CD14-positive monocyte (primary cell): Measurements from ENCODE around the gene OSBPL10. TPM values are rescaled to one million over a fixed set of nuclear protein-coding genes. Genes with fewer than 3 reads are reported as not detected.
A peak's percentile ranks its signal among the peaks of the same experiment; 100 is the strongest.

Source experiments
- DNase-seq, 3 donors: peaks; one replicate each; pipeline ENCODE4 v3.0.0-alpha.2; 2011 to 2022
- H2AFZ ChIP-seq: 2 replicates; pipeline ENCODE4 v1.6.0; 2012; ENCODE audit warnings: mild to moderate bottlenecking, low read depth, low read length, inconsistent platforms; ENCODE audit not compliant: insufficient read depth, poor library complexity, severe bottlenecking
- H3K27ac ChIP-seq, 2 donors: 1 replicate in 1 of 2; 2 replicates in 1 of 2; pipeline ENCODE4 v1.5.1; 2012 to 2013; ENCODE audit warnings: low read length in 2 of 2, control low read depth in 1 of 2, inconsistent platforms in 1 of 2, low read depth in 1 of 2, mild to moderate bottlenecking in 1 of 2
- H3K27me3 ChIP-seq, 2 donors: one replicate each; pipeline versions ENCODE4 v1.6.0 to v1.6.1; 2011 to 2013; ENCODE audit warnings: low read length in 2 of 2; ENCODE audit not compliant: control insufficient read depth in 2 of 2, insufficient read depth in 2 of 2
- H3K36me3 ChIP-seq, 2 donors: replicated peaks in 1 of 2; 1 replicate in 1 of 2; 2 replicates in 1 of 2; pipeline versions ENCODE4 v1.5.1 to v1.6.1; 2012 to 2013; ENCODE audit warnings: low read length in 2 of 2, control low read depth in 1 of 2, inconsistent platforms in 1 of 2, mild to moderate bottlenecking in 1 of 2; ENCODE audit not compliant: insufficient read depth in 2 of 2, control insufficient read depth in 1 of 2
- H3K4me1 ChIP-seq, 2 donors: 1 replicate in 1 of 2; 2 replicates in 1 of 2; pipeline versions ENCODE4 v1.5.1 to v1.6.1; 2012 to 2013; ENCODE audit warnings: low read length in 2 of 2, control low read depth in 1 of 2, inconsistent platforms in 1 of 2, mild to moderate bottlenecking in 1 of 2, moderate library complexity in 1 of 2; ENCODE audit not compliant: insufficient read depth in 2 of 2, control insufficient read depth in 1 of 2
- H3K4me2 ChIP-seq: replicated peaks from 2 replicates; pipeline ENCODE3; 2012; ENCODE audit warnings: low read length, moderate library complexity, mild to moderate bottlenecking; ENCODE audit not compliant: poor library complexity, severe bottlenecking; ENCODE audit errors: extremely low read depth
- H3K4me3 ChIP-seq, 3 experiments: fragments of 200-600 bp in 1 of 3; sonication (generic) in 1 of 3; replicated peaks in 1 of 3; 1 replicate in 2 of 3; 2 replicates in 1 of 3; pipeline ENCODE4 v1.5.1; 2011 to 2013; ENCODE audit warnings: low read length in 3 of 3, mild to moderate bottlenecking in 3 of 3, control low read depth in 2 of 3, low read depth in 2 of 3, inconsistent platforms in 1 of 3, moderate library complexity in 1 of 3
- H3K79me2 ChIP-seq: 2 replicates; pipeline ENCODE4 v1.6.0; 2012; ENCODE audit warnings: mild to moderate bottlenecking, control low read depth, inconsistent platforms, low read length, moderate library complexity; ENCODE audit not compliant: insufficient read depth
- H3K9ac ChIP-seq: 2 replicates; pipeline ENCODE4 v1.6.0; 2017; ENCODE audit warnings: low read length, mild to moderate bottlenecking; ENCODE audit not compliant: insufficient read depth, poor library complexity, severe bottlenecking
- H3K9me3 ChIP-seq, 2 donors: replicated peaks in 1 of 2; 1 replicate in 1 of 2; 2 replicates in 1 of 2; pipeline versions ENCODE4 v1.5.1 to v1.6.1; 2012 to 2013; ENCODE audit warnings: low read length in 2 of 2, control low read depth in 1 of 2; ENCODE audit not compliant: control insufficient read depth in 1 of 2, insufficient read depth in 1 of 2
- H4K20me1 ChIP-seq: 2 replicates; pipeline ENCODE4 v1.6.0; 2012; ENCODE audit warnings: mild to moderate bottlenecking, low read length, control low read depth, moderate library complexity; ENCODE audit not compliant: insufficient read depth
- H3K27ac Mint-ChIP-seq, 7 donors: one replicate each; pipeline ENCODE4 v1.8.0; 2020; ENCODE audit warnings: mild to moderate bottlenecking in 7 of 7, mixed read lengths in 7 of 7, moderate library complexity in 6 of 7, inconsistent platforms in 2 of 7
- H3K27me3 Mint-ChIP-seq, 3 donors: one replicate each; pipeline ENCODE4 v1.8.0; 2021 to 2022; ENCODE audit warnings: low read depth in 3 of 3, mild to moderate bottlenecking in 3 of 3, mixed read lengths in 3 of 3, moderate library complexity in 3 of 3, inconsistent platforms in 1 of 3
- H3K36me3 Mint-ChIP-seq, 2 donors: one replicate each; pipeline ENCODE4 v1.8.0; 2020; ENCODE audit warnings: mixed read lengths in 2 of 2, inconsistent platforms in 1 of 2, mild to moderate bottlenecking in 1 of 2
- H3K4me1 Mint-ChIP-seq: one replicate; pipeline ENCODE4 v1.8.0; 2020; ENCODE audit warnings: mild to moderate bottlenecking, mixed read lengths
- H3K4me3 Mint-ChIP-seq, 2 donors: one replicate each; pipeline ENCODE4 v1.8.0; 2020; ENCODE audit warnings: mild to moderate bottlenecking in 2 of 2, mixed read lengths in 2 of 2, moderate library complexity in 1 of 2
- H3K9me3 Mint-ChIP-seq, 7 donors: one replicate each; pipeline ENCODE4 v1.8.0; 2020 to 2022; ENCODE audit warnings: mixed read lengths in 7 of 7, mild to moderate bottlenecking in 6 of 7, moderate library complexity in 6 of 7, inconsistent platforms in 2 of 7
- WGBS: methylation state at CpG from one replicate; pipeline ENCODE4 v1.1.5; 2013; ENCODE audit warnings: missing lambda C conversion rate; ENCODE audit not compliant: insufficient coverage; 5-methylcytosine and 5-hydroxymethylcytosine counted together
- intact Hi-C, 2 donors: fragments of 100-400 bp; cut with micrococcal nuclease; formaldehyde crosslinking; loops; one replicate each; pipeline versions ENCODE4 v1.15.0 to v1.15.1; 2023
- polyA plus RNA-seq, 3 donors: library from polyadenylated mRNA; depleted of rRNA in 1 of 3; unstranded in 2 of 3; stranded (reverse) in 1 of 3; fragments of 300-500 nt in 2 of 3; fragments of >200 nt in 1 of 3; fragmentation: Illumina TruSeq in 2 of 3; gene quantifications; 1 replicate in 2 of 3; 2 replicates in 1 of 3; pipeline ENCODE4 v1.2.3, GENCODE V29; 2012 to 2021
- TF ChIP-seq, protein P1 (sequence below): fragments of 200-600 bp; IDR thresholded peaks from one replicate; pipeline ENCODE4 v1.8.0; 2022; ENCODE audit warnings: antibody characterized with exemption, mild to moderate bottlenecking

The OSBPL10 gene
- polyA plus RNA-seq, 3 donors: 0.03 TPM; not detected in 2

DNA sequence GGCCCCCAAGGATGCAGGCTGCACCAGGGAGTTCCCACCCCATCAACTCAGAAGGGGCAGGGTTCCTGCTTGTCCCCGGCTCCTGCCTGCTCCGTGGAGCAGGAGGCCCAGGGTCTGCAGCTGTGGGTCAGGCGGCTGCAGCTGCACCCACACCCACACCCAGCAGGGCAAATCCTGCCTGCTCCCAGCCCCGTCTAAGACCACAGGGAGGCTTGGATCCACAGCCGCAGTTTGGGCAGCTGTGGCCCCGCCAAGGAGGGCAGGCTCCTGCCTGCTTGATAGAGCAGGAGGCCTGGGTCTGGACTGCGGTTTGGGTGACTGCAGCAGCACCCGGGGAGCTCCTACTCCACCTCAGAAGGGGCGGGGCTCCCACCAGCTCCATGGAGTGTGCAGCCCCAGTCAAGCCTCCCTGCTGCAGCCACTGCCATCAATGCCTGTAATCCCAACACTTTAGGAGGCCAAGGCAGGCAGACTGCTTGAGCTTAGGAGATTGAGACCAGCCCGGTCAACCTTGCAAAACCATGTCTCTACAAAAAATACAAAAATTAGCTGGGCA, 163.6 kb downstream of the OSBPL10 start:
- H3K27ac Mint-ChIP-seq: peak overlapping the region in 1 of 7 donors; percentile 68
- H3K27me3 Mint-ChIP-seq: peaks cover 0 to 2% (median 2%) of the 10 kb centered on the region in 3 donors
- H3K4me3 ChIP-seq: no peak overlapping the region
- no peak overlapping the region for H3K27ac ChIP-seq
- 96% methylated on average over 7 of the region's 10 CpGs for WGBS
- no peaks in the 10 kb centered on the region for H3K36me3 ChIP-seq
- H3K4me2 ChIP-seq: no peak overlapping the region
- no peak overlapping the region for H3K4me3 Mint-ChIP-seq
- H3K79me2 ChIP-seq: no peaks in the 10 kb centered on the region
- peaks cover 5% of the 10 kb centered on the region for H3K4me1 Mint-ChIP-seq
- no peak for DNase-seq
- TF ChIP-seq, protein P1, sequence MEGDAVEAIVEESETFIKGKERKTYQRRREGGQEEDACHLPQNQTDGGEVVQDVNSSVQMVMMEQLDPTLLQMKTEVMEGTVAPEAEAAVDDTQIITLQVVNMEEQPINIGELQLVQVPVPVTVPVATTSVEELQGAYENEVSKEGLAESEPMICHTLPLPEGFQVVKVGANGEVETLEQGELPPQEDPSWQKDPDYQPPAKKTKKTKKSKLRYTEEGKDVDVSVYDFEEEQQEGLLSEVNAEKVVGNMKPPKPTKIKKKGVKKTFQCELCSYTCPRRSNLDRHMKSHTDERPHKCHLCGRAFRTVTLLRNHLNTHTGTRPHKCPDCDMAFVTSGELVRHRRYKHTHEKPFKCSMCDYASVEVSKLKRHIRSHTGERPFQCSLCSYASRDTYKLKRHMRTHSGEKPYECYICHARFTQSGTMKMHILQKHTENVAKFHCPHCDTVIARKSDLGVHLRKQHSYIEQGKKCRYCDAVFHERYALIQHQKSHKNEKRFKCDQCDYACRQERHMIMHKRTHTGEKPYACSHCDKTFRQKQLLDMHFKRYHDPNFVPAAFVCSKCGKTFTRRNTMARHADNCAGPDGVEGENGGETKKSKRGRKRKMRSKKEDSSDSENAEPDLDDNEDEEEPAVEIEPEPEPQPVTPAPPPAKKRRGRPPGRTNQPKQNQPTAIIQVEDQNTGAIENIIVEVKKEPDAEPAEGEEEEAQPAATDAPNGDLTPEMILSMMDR: no peak
- H2AFZ ChIP-seq: no peak overlapping the region
- no peaks in the 10 kb centered on the region for H3K4me1 ChIP-seq
- peaks cover 0 to 16% (median 2%) of the 10 kb centered on the region in 7 donors for H3K9me3 Mint-ChIP-seq
- intact Hi-C loops: no loop called here
- peaks cover 0 to 2% of the 10 kb centered on the region in 2 donors for H3K9me3 ChIP-seq
- H3K36me3 Mint-ChIP-seq: peaks cover 0 to 2% of the 10 kb centered on the region in 2 donors
- no peak overlapping the region for H3K9ac ChIP-seq
- H4K20me1 ChIP-seq: no peaks in the 10 kb centered on the region
- no peaks in the 10 kb centered on the region for H3K27me3 ChIP-seq

DNA sequence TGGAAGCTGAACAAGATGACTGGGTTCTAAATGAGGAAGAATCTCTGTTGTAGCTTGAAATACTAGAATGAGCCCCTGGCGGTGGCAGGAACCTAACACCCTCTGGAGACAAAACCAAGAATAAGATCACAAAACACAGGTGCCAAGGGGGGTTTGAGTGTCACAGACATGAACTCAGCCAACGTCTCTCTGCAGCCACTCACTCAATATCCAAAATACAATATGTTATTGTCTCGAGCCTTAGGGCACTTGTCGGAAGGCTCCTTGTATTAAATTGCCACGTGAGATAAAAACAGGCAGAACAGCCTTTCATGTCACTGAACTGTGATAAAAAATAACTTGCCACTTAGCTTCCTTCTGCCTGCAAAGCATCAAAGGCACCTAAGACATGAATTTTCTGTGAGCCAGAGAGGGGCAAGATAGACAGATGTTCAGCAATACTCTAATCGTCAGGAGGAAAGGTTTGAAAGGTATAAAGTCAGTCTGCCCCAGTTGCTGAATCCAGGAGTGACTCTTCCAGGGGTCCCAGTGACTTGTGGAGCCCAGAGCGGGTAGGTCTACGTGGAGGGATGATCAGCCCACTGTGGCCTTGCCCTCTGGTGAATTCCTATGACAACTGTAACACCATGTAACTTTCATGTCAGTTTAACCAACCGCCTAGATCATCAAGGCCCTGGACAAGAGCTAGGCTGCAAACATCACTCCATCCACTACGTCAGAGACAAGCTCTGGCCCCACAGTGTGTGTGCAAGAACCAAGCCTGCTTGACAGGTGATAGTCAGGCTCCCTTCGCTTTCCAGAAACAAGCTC, 165.2 kb downstream of the OSBPL10 start:
- Mint-ChIP-seq H3K27me3 (peaks cover 0 to 2% (median 2%) of the 10 kb centered on the region in 3 donors), H3K27ac (no peak overlapping the region), H3K36me3 (peaks cover 0 to 2% of the 10 kb centered on the region in 2 donors), H3K4me1 (peaks cover 5% of the 10 kb centered on the region), H3K4me3 (no peak overlapping the region), H3K9me3 (peaks cover 0 to 19% (median 2%) of the 10 kb centered on the region in 7 donors)
- H4K20me1 ChIP-seq: no peaks in the 10 kb centered on the region
- no peak overlapping the region for H2AFZ ChIP-seq
- no peak overlapping the region for H3K27ac ChIP-seq
- intact Hi-C loops: no loop called here
- H3K79me2 ChIP-seq: no peaks in the 10 kb centered on the region
- H3K9ac ChIP-seq: no peak overlapping the region
- no peak overlapping the region for H3K4me2 ChIP-seq
- no peaks in the 10 kb centered on the region for H3K36me3 ChIP-seq
- no peak overlapping the region for H3K4me3 ChIP-seq
- no peaks in the 10 kb centered on the region for H3K4me1 ChIP-seq
- peaks cover 0 to 2% of the 10 kb centered on the region in 2 donors for H3K9me3 ChIP-seq
- DNase-seq: no peak
- TF ChIP-seq, protein P1: no peak
- 55% methylated on average over 4 of the region's 11 CpGs for WGBS
- no peaks in the 10 kb centered on the region for H3K27me3 ChIP-seq
